ENCODE results near the gene SYT6.
"Not testable (repeated sequence)": the region's sequence is repeated elsewhere in the genome, so short reads cannot be mapped to it uniquely, and the experiment has no call there.

SYT6 gene

DNA sequence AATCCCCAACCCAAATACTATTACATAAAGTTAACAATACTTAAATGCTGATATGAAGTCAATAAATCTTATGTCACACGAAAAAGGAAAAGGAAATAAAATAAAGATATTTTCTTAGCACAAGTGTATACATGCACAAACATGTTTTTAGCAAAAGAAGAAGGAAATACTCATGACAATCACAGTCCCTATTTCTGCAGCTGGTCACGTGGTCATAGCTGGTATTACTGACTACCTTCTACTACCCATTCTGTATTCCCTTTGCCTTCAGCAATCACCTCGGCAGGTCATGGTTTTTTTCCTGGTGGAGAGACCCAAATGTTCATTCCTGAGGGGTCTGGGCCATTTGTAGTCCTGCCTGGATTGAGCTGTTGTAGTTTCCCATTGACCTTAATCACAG, 88.0 kb downstream of the SYT6 start:
- not testable (repeated sequence) for DNase-seq

GRCh38 chr1:114063544-114063943, 90.1 kb downstream of the SYT6 start:
- DNase-seq: no peak

DNA sequence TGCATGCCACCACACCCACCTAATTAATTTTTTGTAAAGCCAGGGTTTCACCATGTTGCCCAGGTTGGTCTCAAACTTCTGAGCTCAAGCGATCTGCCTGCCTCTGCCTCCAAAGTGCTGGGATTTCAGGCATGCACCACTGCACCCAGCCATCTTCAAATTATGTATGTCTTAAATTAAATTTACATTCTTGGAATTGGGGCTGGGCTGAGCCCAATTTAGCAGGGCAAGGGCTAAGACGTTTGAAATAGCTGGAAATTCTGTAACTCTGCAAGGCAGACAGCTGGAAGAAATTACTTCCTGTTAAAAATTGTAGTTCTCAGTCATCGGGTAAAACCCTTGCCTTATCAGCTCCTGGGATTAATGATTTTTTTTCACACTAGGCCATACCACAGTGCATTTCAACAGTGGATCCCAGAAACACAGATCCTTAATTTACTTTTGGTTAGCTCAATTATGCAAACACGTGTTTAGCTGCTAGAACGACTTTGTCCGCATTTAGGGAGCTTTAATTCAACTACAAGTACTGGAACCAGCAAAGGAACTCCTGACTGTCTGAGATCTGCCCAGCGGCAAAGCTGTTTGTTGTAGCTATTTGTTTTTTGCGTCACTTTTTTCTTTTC, 91.1 kb downstream of the SYT6 start:
- DNase-seq: no peak

DNA sequence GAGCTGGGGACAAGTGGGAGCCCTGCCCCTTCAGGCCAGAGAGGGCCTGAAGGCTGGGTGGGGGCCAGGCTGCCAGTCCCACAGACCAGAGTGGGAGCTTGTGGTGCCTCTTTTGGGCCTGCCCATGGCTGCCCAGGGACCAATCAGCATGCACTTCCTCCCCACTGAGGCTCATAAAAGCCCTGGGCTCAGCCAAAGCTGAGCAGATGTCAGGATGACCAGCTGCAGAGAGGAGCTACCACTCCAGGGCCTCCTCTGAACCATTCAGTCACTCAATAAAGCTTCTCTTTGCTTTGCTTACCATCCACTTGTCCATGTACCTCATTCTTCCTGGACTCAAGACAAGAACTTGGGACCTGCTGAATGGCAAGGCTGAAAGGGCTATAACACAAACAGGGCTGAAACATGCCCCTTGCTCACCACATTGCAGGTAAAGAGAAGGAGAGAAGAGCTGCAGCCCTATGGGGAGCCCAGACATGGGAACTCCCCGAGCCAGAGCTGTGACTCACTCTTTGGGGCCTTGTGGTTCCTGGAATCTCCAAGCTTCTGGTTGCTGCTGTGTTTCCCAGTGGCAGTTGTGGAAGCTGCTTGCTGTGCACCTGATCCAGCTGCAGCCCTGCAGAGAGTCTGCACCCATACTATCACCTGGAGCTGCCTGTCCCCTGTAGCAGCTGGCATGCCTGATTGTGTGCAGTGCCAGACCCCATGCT, 92.4 kb downstream of the SYT6 start:
- no peak for DNase-seq

DNA sequence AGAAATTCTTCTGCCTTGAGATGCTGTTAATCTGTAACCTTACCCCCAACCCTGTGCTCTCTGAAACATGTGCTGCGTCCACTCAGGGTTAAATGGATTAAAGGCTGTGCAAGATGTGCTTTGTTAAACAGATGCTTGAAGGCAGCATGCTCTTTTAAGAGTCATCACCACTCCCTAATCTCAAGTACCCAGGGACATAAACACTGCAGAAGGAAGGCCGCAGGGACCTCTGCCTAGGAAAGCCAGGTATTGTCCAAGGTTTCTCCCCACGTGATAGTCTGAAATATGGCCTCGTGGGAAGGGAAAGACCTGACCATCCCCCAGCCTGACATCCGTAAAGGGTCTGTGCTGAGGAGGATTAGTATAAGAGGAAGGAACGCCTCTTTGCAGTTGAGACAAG, 95.4 kb downstream of the SYT6 start:
- DNase-seq: not testable (repeated sequence)

GRCh38 chr1:114054148-114054547, 99.5 kb downstream of the SYT6 start:
- DNase-seq: no peak

DNA sequence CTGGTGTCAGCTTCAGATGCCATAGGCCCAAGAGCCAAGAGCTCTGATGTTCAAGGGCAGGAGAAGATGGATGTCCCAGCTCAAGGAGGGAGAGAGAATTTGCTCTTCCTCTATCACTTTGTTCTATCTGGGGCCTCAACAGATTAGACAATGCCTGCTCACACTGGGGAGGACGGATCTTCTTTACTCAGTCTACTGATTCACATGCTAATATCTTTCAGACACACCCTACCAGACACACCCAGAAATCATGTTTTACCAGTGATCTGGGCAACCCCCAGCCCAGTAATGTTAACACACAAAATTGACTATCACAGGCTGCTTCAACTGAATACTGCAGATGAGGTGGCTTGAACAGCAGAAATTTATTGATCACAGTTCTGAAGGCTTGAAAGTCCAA, 105.4 kb downstream of the SYT6 start:
- no peak for DNase-seq

GRCh38 chr1:114043548-114043947, 110.1 kb downstream of the SYT6 start:
- DNase-seq: no peak

DNA sequence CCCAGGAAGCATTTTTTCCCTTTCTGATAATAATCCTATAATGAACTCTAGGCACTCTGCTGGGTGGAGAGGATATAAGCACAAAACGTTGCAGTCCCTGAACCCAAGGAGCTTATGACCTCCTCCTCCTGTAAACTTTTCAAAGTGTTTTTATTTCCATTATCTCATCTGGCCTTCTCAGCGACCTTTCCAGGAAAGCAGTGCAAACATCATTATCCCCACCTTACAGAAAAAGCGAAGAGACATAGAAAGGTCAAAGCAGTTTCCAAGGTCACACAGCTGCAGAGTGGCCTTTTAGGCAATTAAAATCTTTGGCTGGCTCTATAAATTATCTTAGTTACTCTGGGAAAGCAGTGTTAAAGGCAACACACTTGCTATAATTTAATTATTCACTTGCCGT, 110.6 kb downstream of the SYT6 start:
- no peak for DNase-seq

GRCh38 chr1:114040273-114041015, 113.2 kb downstream of the SYT6 start:
- DNase-seq: no peak
